HCT116 (cell line): Measurements from ENCODE around the gene SPR. TPM values are rescaled to one million over a fixed set of nuclear protein-coding genes. Genes with fewer than 3 reads are reported as not detected.

ENCODE experiments used
- ATAC-seq: fragments of 200-7000 bp; cut with Tn5 transposase; 2 replicates; pipeline ENCODE4 v1.9.1; 2020; ENCODE audit warnings: mild to moderate bottlenecking, moderate library complexity
- BruUV-seq: library from RNA; stranded (reverse); fragments of 400-500 nt; replicated peaks from 2 replicates; lab custom pipeline; 2021; lab: Mats Ljungman, UMichigan
- CTCF ChIA-PET: fragments of 300-600 bp; sonication (Branson Sonifier 250); formaldehyde crosslinking; loops from one replicate; lab custom pipeline; 2021; ENCODE audit warnings: antibody characterized with exemption; lab: Charles Lee
- POLR2A ChIA-PET: fragments of 300-600, 350-600 bp; sonication (Branson Sonifier 250); formaldehyde crosslinking; loops from one replicate; lab custom pipeline; 2021; ENCODE audit warnings: antibody characterized with exemption; lab: Charles Lee
- RAD21 ChIA-PET, 2 experiments: fragments of 300-600 bp; sonication (Branson Sonifier 250); formaldehyde crosslinking; loops; one replicate each; lab custom pipeline; 2023; ENCODE audit warnings: low total read pairs in 2 of 2; ENCODE audit not compliant: uncharacterized antibody in 2 of 2, unreplicated experiment in 2 of 2, low non-redundant PET in 1 of 2; lab: Charles Lee
- DNase-seq: peaks from one replicate; pipeline ENCODE4 v3.0.0-alpha.2; 2010; ENCODE audit warnings: low read depth, low spot score
- H2AFZ ChIP-seq: fragments of 200-600 bp; shearing (Covaris generic), sonication (generic); 2 replicates; pipeline ENCODE4 v1.6.1; 2017; ENCODE audit warnings: low read depth, mixed run types, mixed read lengths, antibody characterized with exemption, low read length; ENCODE audit not compliant: poor library complexity, severe bottlenecking
- H3K27ac ChIP-seq: 2 replicates; pipeline ENCODE4 v1.5.1; 2012; ENCODE audit warnings: low read depth, low read length
- H3K27me3 ChIP-seq: fragments of 200-600 bp; sonication (generic); 2 replicates; pipeline ENCODE4 v1.6.1; 2016; ENCODE audit warnings: mixed run types, low read length, mixed read lengths; ENCODE audit not compliant: insufficient read depth
- H3K36me3 ChIP-seq, 2 experiments: fragments of 200-500 bp in 1 of 2; fragments of 200-600 bp in 1 of 2; sonication (Bioruptor generic) in 1 of 2; sonication (generic) in 1 of 2; 2 replicates each; pipeline versions ENCODE4 v1.5.1 to v1.6.1; 2014 to 2016; ENCODE audit warnings: low read length in 2 of 2, inconsistent platforms in 1 of 2, mixed read lengths in 1 of 2, mixed run types in 1 of 2; ENCODE audit not compliant: insufficient read depth in 2 of 2, control insufficient read depth in 1 of 2
- H3K4me1 ChIP-seq, 2 experiments: fragments of 200-600 bp in 1 of 2; sonication (generic) in 1 of 2; 2 replicates each; pipeline versions ENCODE4 v1.5.1 to v1.6.1; 2012 to 2017; ENCODE audit warnings: low read length in 2 of 2, inconsistent platforms in 1 of 2, mild to moderate bottlenecking in 1 of 2, mixed read lengths in 1 of 2, mixed run types in 1 of 2, moderate library complexity in 1 of 2; ENCODE audit not compliant: insufficient read depth in 2 of 2, control insufficient read depth in 1 of 2
- H3K4me2 ChIP-seq: fragments of 200-600 bp; sonication (generic); 2 replicates; pipeline ENCODE4 v1.6.1; 2017; ENCODE audit warnings: mixed run types, low read length, mixed read lengths
- H3K4me3 ChIP-seq, 2 experiments: fragments of 200-600 bp in 1 of 2; sonication (generic) in 1 of 2; replicated peaks in 1 of 2; 2 replicates each; pipeline ENCODE4 v1.5.1; 2011 to 2016; ENCODE audit warnings: low read length in 2 of 2, control low read depth in 1 of 2, low read depth in 1 of 2, mild to moderate bottlenecking in 1 of 2, mixed read lengths in 1 of 2, mixed run types in 1 of 2
- H3K79me2 ChIP-seq: fragments of 200-600 bp; sonication (generic); 2 replicates; pipeline ENCODE4 v1.6.1; 2017; ENCODE audit warnings: mild to moderate bottlenecking, mixed run types, low read length, moderate library complexity, mixed read lengths; ENCODE audit not compliant: insufficient read depth
- H3K9ac ChIP-seq: fragments of 200-600 bp; sonication (generic); 2 replicates; pipeline ENCODE4 v1.6.1; 2016; ENCODE audit warnings: low read length, mixed read lengths
- H3K9me2 ChIP-seq: fragments of 200-600 bp; sonication (generic), shearing (Covaris generic); 2 replicates; pipeline ENCODE4 v1.6.1; 2017; ENCODE audit warnings: mixed run types, mild to moderate bottlenecking, moderate library complexity; ENCODE audit not compliant: insufficient read depth
- H3K9me3 ChIP-seq, 2 experiments: fragments of 200-500 bp in 1 of 2; fragments of 200-600 bp in 1 of 2; sonication (Bioruptor generic) in 1 of 2; sonication (generic) in 1 of 2; 2 replicates each; pipeline ENCODE4 v1.6.1; 2014 to 2017; ENCODE audit warnings: low read length in 2 of 2, mixed read lengths in 2 of 2, inconsistent platforms in 1 of 2, low read depth in 1 of 2, mild to moderate bottlenecking in 1 of 2, mixed run types in 1 of 2, moderate library complexity in 1 of 2; ENCODE audit not compliant: control insufficient read depth in 1 of 2, insufficient read depth in 1 of 2
- H4K20me1 ChIP-seq: fragments of 200-600 bp; sonication (generic), shearing (Covaris generic); 2 replicates; pipeline ENCODE4 v1.6.1; 2017; ENCODE audit warnings: mixed run types, mild to moderate bottlenecking, moderate library complexity; ENCODE audit not compliant: insufficient read depth
- CBX3 ChIP-seq: IDR thresholded peaks from 2 replicates; pipeline ENCODE4 v1.6.1; 2012; ENCODE audit warnings: low read depth
- CEBPB ChIP-seq: IDR thresholded peaks from 2 replicates; pipeline ENCODE4 v1.6.1; 2012; ENCODE audit warnings: low read depth
- EGR1 ChIP-seq: IDR thresholded peaks from 2 replicates; pipeline ENCODE4 v1.6.1; 2012; ENCODE audit warnings: low read depth
- ELF1 ChIP-seq: IDR thresholded peaks from 2 replicates; pipeline ENCODE4 v1.6.1; 2012; ENCODE audit warnings: low read depth, borderline replicate concordance
- EZH2 ChIP-seq: fragments of 200-600 bp; sonication (generic); IDR thresholded peaks from 2 replicates; pipeline ENCODE4 v1.6.1; 2017; ENCODE audit warnings: antibody characterized with exemption, mixed run types
- EZH2phosphoT487 ChIP-seq: fragments of 200-600 bp; IDR thresholded peaks from 2 replicates; pipeline ENCODE4 v1.6.1; 2018; ENCODE audit warnings: antibody characterized with exemption, borderline replicate concordance
- FOSL1 ChIP-seq: IDR thresholded peaks from 2 replicates; pipeline ENCODE4 v1.6.1; 2012; ENCODE audit warnings: low read depth
- JUND ChIP-seq: IDR thresholded peaks from 2 replicates; pipeline ENCODE4 v1.6.1; 2012
- POLR2A ChIP-seq: IDR thresholded peaks from 2 replicates; pipeline ENCODE4 v1.7.0; 2011; ENCODE audit warnings: borderline replicate concordance; ENCODE audit not compliant: insufficient read depth, insufficient read length; ENCODE audit errors: extremely low read depth
- POLR2AphosphoS5 ChIP-seq: IDR thresholded peaks from 2 replicates; pipeline ENCODE4 v1.6.1; 2011; ENCODE audit warnings: mild to moderate bottlenecking, low read depth, low read length, moderate library complexity
- RAD21 ChIP-seq: IDR thresholded peaks from 2 replicates; pipeline ENCODE4 v1.6.1; 2012; ENCODE audit warnings: low read depth, mild to moderate bottlenecking
- SRF ChIP-seq: IDR thresholded peaks from 2 replicates; pipeline ENCODE4 v1.6.1; 2012; ENCODE audit warnings: low read depth
- TCF7L2 ChIP-seq: IDR thresholded peaks from 2 replicates; pipeline ENCODE4 v1.7.0; 2011; ENCODE audit warnings: borderline replicate concordance, inconsistent platforms; ENCODE audit not compliant: insufficient read depth, insufficient read length; ENCODE audit errors: extremely low read depth
- YY1 ChIP-seq: IDR thresholded peaks from 2 replicates; pipeline ENCODE4 v1.6.1; 2011; ENCODE audit warnings: low read length, low read depth, moderate library complexity, mild to moderate bottlenecking; ENCODE audit not compliant: insufficient replicate concordance; ENCODE audit errors: extremely low read depth
- ZFX ChIP-seq: fragments of 450-650 bp; IDR thresholded peaks from 2 replicates; pipeline ENCODE4 v1.6.1; 2017
- intact Hi-C: fragments of 100-400 bp; cut with micrococcal nuclease; formaldehyde crosslinking; loops from 2 replicates; pipeline ENCODE4 v1.10.0; 2022
- total RNA-seq: library from RNA; stranded (reverse); gene quantifications from one replicate; pipeline ENCODE4 v1.2.1, GENCODE V29; 2021; ENCODE audit not compliant: unreplicated experiment
- TF ChIP-seq, protein P1 (sequence below): IDR thresholded peaks from 2 replicates; pipeline ENCODE4 v1.6.1; 2012; ENCODE audit warnings: low read depth
- TF ChIP-seq, protein P2 (sequence below): IDR thresholded peaks from 2 replicates; pipeline ENCODE4 v1.6.1; 2012
- TF ChIP-seq, protein P3 (sequence below): IDR thresholded peaks from 2 replicates; pipeline ENCODE4 v1.6.1; 2012
- TF ChIP-seq, protein P4 (sequence below), 3 experiments: fragments of 200-600 bp in 1 of 3; sonication (generic) in 1 of 3; IDR thresholded peaks in 2 of 3; conservative IDR thresholded peaks in 1 of 3; 2 replicates each; pipeline ENCODE4 v1.5.1; 2012 to 2017; ENCODE audit warnings: low read depth in 2 of 3, low read length in 2 of 3, antibody characterized with exemption in 1 of 3, borderline replicate concordance in 1 of 3, control low read depth in 1 of 3, mild to moderate bottlenecking in 1 of 3, mixed read lengths in 1 of 3, mixed run types in 1 of 3, moderate library complexity in 1 of 3; ENCODE audit not compliant: insufficient read depth in 1 of 3

The SPR gene
- total RNA-seq, 1 experiment from 2014 or later: 66.9 TPM

DNA sequence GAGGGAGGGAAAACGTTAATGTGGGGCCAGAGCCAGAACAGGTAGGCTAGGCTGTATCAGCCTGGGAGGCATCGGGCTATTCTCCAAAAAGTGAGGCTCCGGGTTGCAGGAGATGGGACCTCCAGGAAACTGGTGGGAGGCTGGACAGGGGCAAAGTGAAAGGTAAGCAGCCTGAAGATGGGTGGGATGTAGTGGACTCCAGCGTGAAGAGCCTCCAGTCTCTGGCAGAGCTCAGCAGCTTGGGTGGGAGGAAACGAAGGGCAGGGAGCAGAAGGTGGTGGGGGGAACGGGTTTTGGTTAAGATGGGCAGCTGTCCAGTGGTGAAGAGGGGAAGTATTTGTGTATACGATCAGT, 27.0 kb downstream of the SPR start (continued):
- TF ChIP-seq, protein P1, sequence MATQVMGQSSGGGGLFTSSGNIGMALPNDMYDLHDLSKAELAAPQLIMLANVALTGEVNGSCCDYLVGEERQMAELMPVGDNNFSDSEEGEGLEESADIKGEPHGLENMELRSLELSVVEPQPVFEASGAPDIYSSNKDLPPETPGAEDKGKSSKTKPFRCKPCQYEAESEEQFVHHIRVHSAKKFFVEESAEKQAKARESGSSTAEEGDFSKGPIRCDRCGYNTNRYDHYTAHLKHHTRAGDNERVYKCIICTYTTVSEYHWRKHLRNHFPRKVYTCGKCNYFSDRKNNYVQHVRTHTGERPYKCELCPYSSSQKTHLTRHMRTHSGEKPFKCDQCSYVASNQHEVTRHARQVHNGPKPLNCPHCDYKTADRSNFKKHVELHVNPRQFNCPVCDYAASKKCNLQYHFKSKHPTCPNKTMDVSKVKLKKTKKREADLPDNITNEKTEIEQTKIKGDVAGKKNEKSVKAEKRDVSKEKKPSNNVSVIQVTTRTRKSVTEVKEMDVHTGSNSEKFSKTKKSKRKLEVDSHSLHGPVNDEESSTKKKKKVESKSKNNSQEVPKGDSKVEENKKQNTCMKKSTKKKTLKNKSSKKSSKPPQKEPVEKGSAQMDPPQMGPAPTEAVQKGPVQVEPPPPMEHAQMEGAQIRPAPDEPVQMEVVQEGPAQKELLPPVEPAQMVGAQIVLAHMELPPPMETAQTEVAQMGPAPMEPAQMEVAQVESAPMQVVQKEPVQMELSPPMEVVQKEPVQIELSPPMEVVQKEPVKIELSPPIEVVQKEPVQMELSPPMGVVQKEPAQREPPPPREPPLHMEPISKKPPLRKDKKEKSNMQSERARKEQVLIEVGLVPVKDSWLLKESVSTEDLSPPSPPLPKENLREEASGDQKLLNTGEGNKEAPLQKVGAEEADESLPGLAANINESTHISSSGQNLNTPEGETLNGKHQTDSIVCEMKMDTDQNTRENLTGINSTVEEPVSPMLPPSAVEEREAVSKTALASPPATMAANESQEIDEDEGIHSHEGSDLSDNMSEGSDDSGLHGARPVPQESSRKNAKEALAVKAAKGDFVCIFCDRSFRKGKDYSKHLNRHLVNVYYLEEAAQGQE: no peak
- TF ChIP-seq EZH2: no peak
- no peak for TF ChIP-seq EZH2phosphoT487

DNA sequence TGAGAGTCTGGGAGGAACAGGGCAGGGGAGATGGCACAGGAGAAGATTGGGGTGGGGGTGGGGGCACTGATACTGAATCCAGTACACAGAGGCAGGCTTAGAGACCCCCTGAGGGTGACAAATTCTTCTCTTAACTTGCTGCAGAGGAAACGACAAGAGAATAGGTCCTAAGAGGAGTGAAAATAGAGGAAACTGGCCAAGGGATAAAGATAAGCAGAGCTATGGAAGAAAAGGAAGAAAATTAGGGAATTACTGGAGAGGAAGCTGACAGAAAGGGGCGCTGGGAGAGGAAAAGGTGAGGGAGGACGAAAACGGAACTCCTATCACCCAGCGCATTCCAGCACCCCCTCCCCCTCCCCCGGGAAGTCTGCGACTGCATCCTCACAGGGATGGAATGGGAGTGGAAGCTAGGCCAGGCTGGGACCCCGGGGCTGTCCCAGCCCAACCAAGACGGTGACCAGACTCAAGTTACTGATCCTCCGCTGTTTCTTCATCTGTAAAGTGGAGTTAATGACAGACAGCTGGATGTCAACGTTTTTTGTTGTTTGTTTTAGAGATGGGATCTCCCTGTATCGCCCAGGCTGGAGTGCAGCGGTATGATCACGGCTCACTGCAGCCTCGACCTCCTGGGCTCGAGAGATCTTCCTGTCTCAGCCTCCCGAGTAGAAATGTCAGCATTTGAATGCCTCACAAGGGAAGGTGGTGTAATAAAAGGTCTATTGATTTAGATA, 27.5 kb downstream of the SPR start:
- H4K20me1 ChIP-seq: no peaks in the 10 kb centered on the region
- H3K79me2 ChIP-seq: no peaks in the 10 kb centered on the region
- H3K9me2 ChIP-seq: no peaks in the 10 kb centered on the region
- ChIA-PET POLR2A (no interaction called here), RAD21 (no interaction called here), CTCF (no interaction called here)
- no TSS peak for BruUV-seq
- no peak overlapping the region for H3K9ac ChIP-seq
- intact Hi-C loops: no loop called here
- peaks cover 12 to 28% of the 10 kb centered on the region in 2 experiments for H3K4me1 ChIP-seq
- H3K4me2 ChIP-seq: peak overlapping the region; percentile 77
- no peaks in the 10 kb centered on the region for H3K36me3 ChIP-seq
- no peak overlapping the region for H3K4me3 ChIP-seq
- no peak overlapping the region for H2AFZ ChIP-seq
- ATAC-seq (no peak), DNase-seq (no peak)
- peaks cover 17% of the 10 kb centered on the region; the same call in 1 of the 2 replicates for H3K27me3 ChIP-seq
- H3K9me3 ChIP-seq: no peaks in the 10 kb centered on the region
- H3K27ac ChIP-seq: no peak overlapping the region
- TF ChIP-seq FOSL1: no peak
- no peak for TF ChIP-seq YY1
- TF ChIP-seq POLR2A: no peak
- TF ChIP-seq JUND: no peak
- no peak for TF ChIP-seq CBX3
- no peak for TF ChIP-seq POLR2AphosphoS5
- TF ChIP-seq, protein P2, sequence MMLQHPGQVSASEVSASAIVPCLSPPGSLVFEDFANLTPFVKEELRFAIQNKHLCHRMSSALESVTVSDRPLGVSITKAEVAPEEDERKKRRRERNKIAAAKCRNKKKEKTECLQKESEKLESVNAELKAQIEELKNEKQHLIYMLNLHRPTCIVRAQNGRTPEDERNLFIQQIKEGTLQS: no peak
- TF ChIP-seq RAD21: no peak
- TF ChIP-seq, protein P3, sequence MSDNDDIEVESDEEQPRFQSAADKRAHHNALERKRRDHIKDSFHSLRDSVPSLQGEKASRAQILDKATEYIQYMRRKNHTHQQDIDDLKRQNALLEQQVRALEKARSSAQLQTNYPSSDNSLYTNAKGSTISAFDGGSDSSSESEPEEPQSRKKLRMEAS: no peak
- TF ChIP-seq TCF7L2: no peak
- no peak for TF ChIP-seq EGR1
- no peak for TF ChIP-seq EZH2phosphoT487
- TF ChIP-seq ZFX: no peak
- TF ChIP-seq CEBPB: no peak
- TF ChIP-seq SRF: no peak
- TF ChIP-seq EZH2: no peak
- TF ChIP-seq, protein P4, sequence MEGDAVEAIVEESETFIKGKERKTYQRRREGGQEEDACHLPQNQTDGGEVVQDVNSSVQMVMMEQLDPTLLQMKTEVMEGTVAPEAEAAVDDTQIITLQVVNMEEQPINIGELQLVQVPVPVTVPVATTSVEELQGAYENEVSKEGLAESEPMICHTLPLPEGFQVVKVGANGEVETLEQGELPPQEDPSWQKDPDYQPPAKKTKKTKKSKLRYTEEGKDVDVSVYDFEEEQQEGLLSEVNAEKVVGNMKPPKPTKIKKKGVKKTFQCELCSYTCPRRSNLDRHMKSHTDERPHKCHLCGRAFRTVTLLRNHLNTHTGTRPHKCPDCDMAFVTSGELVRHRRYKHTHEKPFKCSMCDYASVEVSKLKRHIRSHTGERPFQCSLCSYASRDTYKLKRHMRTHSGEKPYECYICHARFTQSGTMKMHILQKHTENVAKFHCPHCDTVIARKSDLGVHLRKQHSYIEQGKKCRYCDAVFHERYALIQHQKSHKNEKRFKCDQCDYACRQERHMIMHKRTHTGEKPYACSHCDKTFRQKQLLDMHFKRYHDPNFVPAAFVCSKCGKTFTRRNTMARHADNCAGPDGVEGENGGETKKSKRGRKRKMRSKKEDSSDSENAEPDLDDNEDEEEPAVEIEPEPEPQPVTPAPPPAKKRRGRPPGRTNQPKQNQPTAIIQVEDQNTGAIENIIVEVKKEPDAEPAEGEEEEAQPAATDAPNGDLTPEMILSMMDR (IDR thresholded peaks at IDR 0.05 in 2 of 3, conservative IDR thresholded peaks at IDR 0.05 in 1 of 3; ENCODE audit: borderline replicate concordance in 1 of 3, insufficient read depth in 1 of 3, low read depth in 2 of 3, low read length in 2 of 3): no peak
- no peak for TF ChIP-seq ELF1
